Fibroblast of skin of scalp (primary cell): ENCODE measurements around the gene CFAP46.
"Not testable (repeated sequence)": the region's sequence is repeated elsewhere in the genome, so short reads cannot be mapped to it uniquely, and the experiment has no call there.

Experiments used
- DNase-seq: peaks from one replicate; pipeline ENCODE4 v3.0.0-alpha.2; 2013

Gene CFAP46

GRCh38 chr10:132912713-132913558, 29.4 kb downstream of the CFAP46 start:
- DNase-seq = no peak

GRCh38 chr10:132912225-132912712, 30.1 kb downstream of the CFAP46 start:
- no peak for DNase-seq

- DNase-seq = no peak
Measured at GRCh38 chr10:132911786-132912097, 30.6 kb downstream of the CFAP46 start.

GRCh38 chr10:132910901-132911785, 31.2 kb downstream of the CFAP46 start:
- DNase-seq = peak; percentile 5

- DNase-seq = no peak
Measured at GRCh38 chr10:132910186-132910880, 32.0 kb downstream of the CFAP46 start.

GRCh38 chr10:132909491-132910071, 32.8 kb downstream of the CFAP46 start:
- no peak for DNase-seq

GRCh38 chr10:132908621-132909295, 33.6 kb downstream of the CFAP46 start:
- DNase-seq = no peak

- no peak for DNase-seq
Measured at GRCh38 chr10:132907821-132908620, 34.3 kb downstream of the CFAP46 start.

GRCh38 chr10:132906836-132907235, 35.5 kb downstream of the CFAP46 start:
- DNase-seq = no peak

GRCh38 chr10:132906106-132906505, 36.3 kb downstream of the CFAP46 start:
- no peak for DNase-seq

- no peak for DNase-seq
Measured at GRCh38 chr10:132905661-132906060, 36.7 kb downstream of the CFAP46 start.

- DNase-seq = no peak
Measured at GRCh38 chr10:132904814-132905649, 37.3 kb downstream of the CFAP46 start.

GRCh38 chr10:132904181-132904813, 38.1 kb downstream of the CFAP46 start:
- DNase-seq = peak; percentile 35

GRCh38 chr10:132902656-132903575, 39.5 kb downstream of the CFAP46 start:
- not testable (repeated sequence) for DNase-seq

- DNase-seq = no peak
Measured at GRCh38 chr10:132901351-132901750, 41.0 kb downstream of the CFAP46 start.

GRCh38 chr10:132900211-132900756, 42.1 kb downstream of the CFAP46 start:
- no peak for DNase-seq

- DNase-seq = no peak
Measured at GRCh38 chr10:132899751-132900065, 42.7 kb downstream of the CFAP46 start.

GRCh38 chr10:132899054-132899750, 43.2 kb downstream of the CFAP46 start:
- no peak for DNase-seq
